Mesendoderm (in vitro differentiated cells): ENCODE measurements around the gene CASQ2.

Source experiments
- DNase-seq: peaks from one replicate; pipeline ENCODE4 v3.0.0; 2013
- H2AK5ac ChIP-seq: 2 replicates; pipeline ENCODE4 v1.6.1; 2013; ENCODE audit warnings: low read length, inconsistent platforms
- H2BK120ac ChIP-seq: 2 replicates; pipeline ENCODE4 v1.6.1; 2013; ENCODE audit warnings: low read depth, mild to moderate bottlenecking, low read length, moderate library complexity, mixed read lengths
- H2BK15ac ChIP-seq: replicated peaks from 2 replicates; pipeline ENCODE4 v1.6.1; 2013; ENCODE audit warnings: low read depth, mild to moderate bottlenecking, moderate library complexity
- H2BK5ac ChIP-seq: 2 replicates; pipeline ENCODE4 v1.6.1; 2013; ENCODE audit warnings: low read length, inconsistent platforms
- H3K18ac ChIP-seq: 2 replicates; pipeline ENCODE4 v1.6.1; 2013; ENCODE audit warnings: mild to moderate bottlenecking, low read length, mixed read lengths
- H3K23ac ChIP-seq: one replicate; pipeline ENCODE4 v1.6.1; 2013; ENCODE audit warnings: low read length
- H3K27ac ChIP-seq: 2 replicates; pipeline ENCODE4 v1.5.1; 2013; ENCODE audit warnings: low read depth, mild to moderate bottlenecking, inconsistent platforms, low read length, moderate library complexity
- H3K27me3 ChIP-seq: 2 replicates; pipeline ENCODE4 v1.6.1; 2013; ENCODE audit warnings: low read length, control low read depth, mild to moderate bottlenecking, inconsistent platforms; ENCODE audit not compliant: insufficient read depth, poor library complexity
- H3K36me3 ChIP-seq: 2 replicates; pipeline ENCODE4 v1.6.1; 2013; ENCODE audit warnings: low read length, inconsistent platforms; ENCODE audit not compliant: control insufficient read depth, insufficient read depth
- H3K4ac ChIP-seq: one replicate; pipeline ENCODE4 v1.6.1; 2013; ENCODE audit warnings: low read depth, mild to moderate bottlenecking, low read length, moderate library complexity
- H3K4me1 ChIP-seq: 2 replicates; pipeline ENCODE4 v1.6.1; 2013; ENCODE audit warnings: low read depth, low read length, inconsistent platforms; ENCODE audit not compliant: control insufficient read depth
- H3K4me2 ChIP-seq: 2 replicates; pipeline ENCODE4 v1.6.1; 2013; ENCODE audit warnings: low read length
- H3K4me3 ChIP-seq: 2 replicates; pipeline ENCODE4 v1.5.1; 2013; ENCODE audit warnings: mild to moderate bottlenecking, low read length
- H3K56ac ChIP-seq: one replicate; pipeline ENCODE4 v1.6.1; 2013; ENCODE audit warnings: low read length
- H3K79me1 ChIP-seq: 2 replicates; pipeline ENCODE4 v1.6.1; 2013; ENCODE audit warnings: low read length, inconsistent platforms
- H3K79me2 ChIP-seq: 2 replicates; pipeline ENCODE4 v1.6.1; 2013; ENCODE audit warnings: mild to moderate bottlenecking, low read length; ENCODE audit not compliant: control insufficient read depth, insufficient read depth
- H3K9ac ChIP-seq: 2 replicates; pipeline ENCODE4 v1.6.1; 2013; ENCODE audit warnings: low read length, inconsistent platforms
- H4K5ac ChIP-seq: one replicate; pipeline ENCODE4 v1.6.1; 2013; ENCODE audit warnings: low read length
- H4K8ac ChIP-seq: one replicate; pipeline ENCODE4 v1.6.1; 2013; ENCODE audit warnings: low read depth, mild to moderate bottlenecking, control low read depth, low read length, moderate library complexity
- WGBS: extraction: QIAGEN DNeasy Blood & Tissue Kit; methylation state at CpG from one replicate; pipeline ENCODE4 v1.1.7; 2013; ENCODE audit warnings: low lambda C conversion rate, missing lambda C conversion rate; ENCODE audit not compliant: insufficient coverage; ENCODE audit errors: extremely low coverage; 5-methylcytosine and 5-hydroxymethylcytosine counted together

CASQ2 gene

GRCh38 chr1:115685029-115685705 is 83.3 kb downstream of the CASQ2 start:
- Histone ChIP-seq H3K56ac (no peak overlapping the region), H2AK5ac (no peak overlapping the region), H2BK5ac (no peak overlapping the region), H2BK120ac (no peak overlapping the region), H3K4me3 (no peak overlapping the region), H3K79me2 (peaks cover 2% of the 10 kb centered on the region), H3K4ac (no peak overlapping the region), H2BK15ac (no peak overlapping the region), H3K23ac (no peak overlapping the region), H3K79me1 (peaks cover 6% of the 10 kb centered on the region), H3K4me2 (no peak overlapping the region), H3K18ac (no peak overlapping the region), H3K4me1 (no peaks in the 10 kb centered on the region), H3K9ac (no peak overlapping the region), H3K27ac (no peak overlapping the region), H3K36me3 (peaks cover 19% of the 10 kb centered on the region), H4K8ac (no peak overlapping the region), H3K27me3 (no peaks in the 10 kb centered on the region), H4K5ac (no peak overlapping the region)
- DNase-seq = peak; percentile 61
- no CpG with 5 or more reads among the region's 14 CpGs for WGBS

- Histone ChIP-seq H3K23ac (no peak overlapping the region), H3K4ac (no peak overlapping the region), H3K4me3 (no peak overlapping the region), H3K79me1 (peaks cover 19% of the 10 kb centered on the region), H2BK15ac (no peak overlapping the region), H3K79me2 (peaks cover 7% of the 10 kb centered on the region), H3K4me2 (no peak overlapping the region), H4K8ac (no peak overlapping the region), H3K36me3 (peaks cover 20% of the 10 kb centered on the region), H3K18ac (no peak overlapping the region), H3K56ac (no peak overlapping the region), H3K27ac (no peak overlapping the region), H2BK5ac (no peak overlapping the region), H3K9ac (no peak overlapping the region), H2AK5ac (no peak overlapping the region), H3K4me1 (peaks cover 2% of the 10 kb centered on the region), H2BK120ac (no peak overlapping the region), H4K5ac (no peak overlapping the region), H3K27me3 (no peaks in the 10 kb centered on the region)
- WGBS = no CpG with 5 or more reads among the region's 4 CpGs
- no peak for DNase-seq
These were observed 85.7 kb downstream of the CASQ2 start for GRCh38 chr1:115682792-115683191.

GRCh38 chr1:115680730-115681111 is 87.8 kb downstream of the CASQ2 start:
- Histone ChIP-seq H3K4me2 (no peak overlapping the region), H2BK120ac (no peak overlapping the region), H3K4ac (no peak overlapping the region), H2AK5ac (no peak overlapping the region), H3K79me2 (peaks cover 17% of the 10 kb centered on the region), H3K56ac (no peak overlapping the region), H4K5ac (no peak overlapping the region), H3K23ac (no peak overlapping the region), H3K27ac (no peak overlapping the region), H3K18ac (no peak overlapping the region), H3K36me3 (peaks cover 18% of the 10 kb centered on the region), H3K9ac (no peak overlapping the region), H2BK5ac (no peak overlapping the region), H3K79me1 (peaks cover 28% of the 10 kb centered on the region), H4K8ac (no peak overlapping the region), H3K27me3 (no peaks in the 10 kb centered on the region), H2BK15ac (no peak overlapping the region), H3K4me1 (peaks cover 9% of the 10 kb centered on the region), H3K4me3 (no peak overlapping the region)
- WGBS = no CpG with 5 or more reads among the region's 5 CpGs
- no peak for DNase-seq

- H2BK5ac ChIP-seq = no peak overlapping the region
- no peak overlapping the region for H3K4ac ChIP-seq
- H3K4me1 ChIP-seq = peaks cover 9% of the 10 kb centered on the region
- H3K23ac ChIP-seq = no peak overlapping the region
- no peak overlapping the region for H3K4me3 ChIP-seq
- no peak overlapping the region for H3K18ac ChIP-seq
- H3K79me1 ChIP-seq = peaks cover 31% of the 10 kb centered on the region
- no peak overlapping the region for H3K4me2 ChIP-seq
- H4K8ac ChIP-seq = no peak overlapping the region
- no peak overlapping the region for H2BK120ac ChIP-seq
- no peak overlapping the region for H3K56ac ChIP-seq
- DNase-seq = peak; percentile 66
- WGBS = no CpG with 5 or more reads among the region's 8 CpGs
- no peak overlapping the region for H2AK5ac ChIP-seq
- H3K27ac ChIP-seq = no peak overlapping the region
- H4K5ac ChIP-seq = no peak overlapping the region
- peaks cover 10% of the 10 kb centered on the region for H3K36me3 ChIP-seq
- peaks cover 19% of the 10 kb centered on the region for H3K79me2 ChIP-seq
- no peaks in the 10 kb centered on the region for H3K27me3 ChIP-seq
- no peak overlapping the region for H3K9ac ChIP-seq
- no peak overlapping the region for H2BK15ac ChIP-seq
These were observed 89.3 kb downstream of the CASQ2 start for GRCh38 chr1:115679141-115679611.

- H3K4me3 ChIP-seq = no peak overlapping the region
- no peak overlapping the region for H3K4me2 ChIP-seq
- no peak overlapping the region for H3K4ac ChIP-seq
- peaks cover 36% of the 10 kb centered on the region for H3K79me1 ChIP-seq
- H3K4me1 ChIP-seq = peaks cover 9% of the 10 kb centered on the region
- H2BK120ac ChIP-seq = no peak overlapping the region
- H3K27ac ChIP-seq = no peak overlapping the region
- no peak overlapping the region for H3K18ac ChIP-seq
- no peaks in the 10 kb centered on the region for H3K27me3 ChIP-seq
- no peak overlapping the region for H2BK15ac ChIP-seq
- H2AK5ac ChIP-seq = no peak overlapping the region
- DNase-seq = peak; percentile 69
- WGBS = no CpG with 5 or more reads among the region's 5 CpGs
- no peak overlapping the region for H2BK5ac ChIP-seq
- H3K36me3 ChIP-seq = peaks cover 11% of the 10 kb centered on the region
- H4K5ac ChIP-seq = no peak overlapping the region
- H3K56ac ChIP-seq = peak overlapping the region; percentile 20
- H4K8ac ChIP-seq = no peak overlapping the region
- H3K9ac ChIP-seq = peak overlapping the region; percentile 7
- H3K79me2 ChIP-seq = peaks cover 26% of the 10 kb centered on the region
- no peak overlapping the region for H3K23ac ChIP-seq
These were observed 90.4 kb downstream of the CASQ2 start for GRCh38 chr1:115678141-115678540.

- Histone ChIP-seq H2AK5ac (no peak overlapping the region), H3K27ac (no peak overlapping the region)
- DNase-seq = peak; percentile 65
These were observed 90.9 kb downstream of the CASQ2 start for GRCh38 chr1:115677565-115677964.

More at GRCh38 chr1:115677565-115677964, 90.9 kb downstream of the CASQ2 start:
- Histone ChIP-seq H3K18ac (no peak overlapping the region), H4K8ac (no peak overlapping the region), H3K23ac (no peak overlapping the region), H2BK15ac (no peak overlapping the region), H3K4me3 (no peak overlapping the region), H3K4me1 (peaks cover 9% of the 10 kb centered on the region), H3K27me3 (no peaks in the 10 kb centered on the region), H3K4me2 (no peak overlapping the region), H3K9ac (no peak overlapping the region), H3K79me1 (peaks cover 38% of the 10 kb centered on the region), H3K79me2 (peaks cover 27% of the 10 kb centered on the region), H3K56ac (peak overlapping the region; percentile 30), H4K5ac (no peak overlapping the region), H2BK120ac (no peak overlapping the region), H3K36me3 (peaks cover 8% of the 10 kb centered on the region), H2BK5ac (no peak overlapping the region), H3K4ac (no peak overlapping the region)
- WGBS = no CpG with 5 or more reads among the region's 1 CpG
